ENCODE measurements around the gene NEDD9. TPM values are rescaled to one million over a fixed set of nuclear protein-coding genes. Genes with fewer than 3 reads are reported as not detected.

The NEDD9 gene
- total and polyA plus RNA-seq, 2 of the 13 experiments (the other 11 are each of a cell fraction or from before 2014, with no cell fraction given): 27.1 to 389 TPM

GRCh38 chr6:11237428-11237827 lies 5.0 kb upstream of the NEDD9 start (continued):
- TF ChIP-seq, protein P1, sequence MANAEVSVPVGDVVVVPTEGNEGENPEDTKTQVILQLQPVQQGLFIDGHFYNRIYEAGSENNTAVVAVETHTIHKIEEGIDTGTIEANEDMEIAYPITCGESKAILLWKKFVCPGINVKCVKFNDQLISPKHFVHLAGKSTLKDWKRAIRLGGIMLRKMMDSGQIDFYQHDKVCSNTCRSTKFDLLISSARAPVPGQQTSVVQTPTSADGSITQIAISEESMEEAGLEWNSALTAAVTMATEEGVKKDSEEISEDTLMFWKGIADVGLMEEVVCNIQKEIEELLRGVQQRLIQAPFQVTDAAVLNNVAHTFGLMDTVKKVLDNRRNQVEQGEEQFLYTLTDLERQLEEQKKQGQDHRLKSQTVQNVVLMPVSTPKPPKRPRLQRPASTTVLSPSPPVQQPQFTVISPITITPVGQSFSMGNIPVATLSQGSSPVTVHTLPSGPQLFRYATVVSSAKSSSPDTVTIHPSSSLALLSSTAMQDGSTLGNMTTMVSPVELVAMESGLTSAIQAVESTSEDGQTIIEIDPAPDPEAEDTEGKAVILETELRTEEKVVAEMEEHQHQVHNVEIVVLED (CRISPR knock-in tag; IDR thresholded peaks at IDR 0.05; ENCODE audit: borderline replicate concordance): no peak
- TF ChIP-seq, protein P2, sequence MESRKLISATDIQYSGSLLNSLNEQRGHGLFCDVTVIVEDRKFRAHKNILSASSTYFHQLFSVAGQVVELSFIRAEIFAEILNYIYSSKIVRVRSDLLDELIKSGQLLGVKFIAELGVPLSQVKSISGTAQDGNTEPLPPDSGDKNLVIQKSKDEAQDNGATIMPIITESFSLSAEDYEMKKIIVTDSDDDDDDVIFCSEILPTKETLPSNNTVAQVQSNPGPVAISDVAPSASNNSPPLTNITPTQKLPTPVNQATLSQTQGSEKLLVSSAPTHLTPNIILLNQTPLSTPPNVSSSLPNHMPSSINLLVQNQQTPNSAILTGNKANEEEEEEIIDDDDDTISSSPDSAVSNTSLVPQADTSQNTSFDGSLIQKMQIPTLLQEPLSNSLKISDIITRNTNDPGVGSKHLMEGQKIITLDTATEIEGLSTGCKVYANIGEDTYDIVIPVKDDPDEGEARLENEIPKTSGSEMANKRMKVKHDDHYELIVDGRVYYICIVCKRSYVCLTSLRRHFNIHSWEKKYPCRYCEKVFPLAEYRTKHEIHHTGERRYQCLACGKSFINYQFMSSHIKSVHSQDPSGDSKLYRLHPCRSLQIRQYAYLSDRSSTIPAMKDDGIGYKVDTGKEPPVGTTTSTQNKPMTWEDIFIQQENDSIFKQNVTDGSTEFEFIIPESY (CRISPR knock-in tag; IDR thresholded peaks at IDR 0.05): no peak
- TF ChIP-seq ETS1 (CRISPR knock-in tag; IDR thresholded peaks at IDR 0.05) (no peak), KDM4B (CRISPR knock-in tag; IDR thresholded peaks at IDR 0.05) (no peak), ZNF761 (CRISPR knock-in tag; conservative IDR thresholded peaks at IDR 0.05) (no peak), ZNF329 (CRISPR knock-in tag; IDR thresholded peaks at IDR 0.05; ENCODE audit: low read depth) (no peak), HOXD1 (CRISPR knock-in tag; IDR thresholded peaks at IDR 0.05) (no peak)
- TF ChIP-seq, protein P3, sequence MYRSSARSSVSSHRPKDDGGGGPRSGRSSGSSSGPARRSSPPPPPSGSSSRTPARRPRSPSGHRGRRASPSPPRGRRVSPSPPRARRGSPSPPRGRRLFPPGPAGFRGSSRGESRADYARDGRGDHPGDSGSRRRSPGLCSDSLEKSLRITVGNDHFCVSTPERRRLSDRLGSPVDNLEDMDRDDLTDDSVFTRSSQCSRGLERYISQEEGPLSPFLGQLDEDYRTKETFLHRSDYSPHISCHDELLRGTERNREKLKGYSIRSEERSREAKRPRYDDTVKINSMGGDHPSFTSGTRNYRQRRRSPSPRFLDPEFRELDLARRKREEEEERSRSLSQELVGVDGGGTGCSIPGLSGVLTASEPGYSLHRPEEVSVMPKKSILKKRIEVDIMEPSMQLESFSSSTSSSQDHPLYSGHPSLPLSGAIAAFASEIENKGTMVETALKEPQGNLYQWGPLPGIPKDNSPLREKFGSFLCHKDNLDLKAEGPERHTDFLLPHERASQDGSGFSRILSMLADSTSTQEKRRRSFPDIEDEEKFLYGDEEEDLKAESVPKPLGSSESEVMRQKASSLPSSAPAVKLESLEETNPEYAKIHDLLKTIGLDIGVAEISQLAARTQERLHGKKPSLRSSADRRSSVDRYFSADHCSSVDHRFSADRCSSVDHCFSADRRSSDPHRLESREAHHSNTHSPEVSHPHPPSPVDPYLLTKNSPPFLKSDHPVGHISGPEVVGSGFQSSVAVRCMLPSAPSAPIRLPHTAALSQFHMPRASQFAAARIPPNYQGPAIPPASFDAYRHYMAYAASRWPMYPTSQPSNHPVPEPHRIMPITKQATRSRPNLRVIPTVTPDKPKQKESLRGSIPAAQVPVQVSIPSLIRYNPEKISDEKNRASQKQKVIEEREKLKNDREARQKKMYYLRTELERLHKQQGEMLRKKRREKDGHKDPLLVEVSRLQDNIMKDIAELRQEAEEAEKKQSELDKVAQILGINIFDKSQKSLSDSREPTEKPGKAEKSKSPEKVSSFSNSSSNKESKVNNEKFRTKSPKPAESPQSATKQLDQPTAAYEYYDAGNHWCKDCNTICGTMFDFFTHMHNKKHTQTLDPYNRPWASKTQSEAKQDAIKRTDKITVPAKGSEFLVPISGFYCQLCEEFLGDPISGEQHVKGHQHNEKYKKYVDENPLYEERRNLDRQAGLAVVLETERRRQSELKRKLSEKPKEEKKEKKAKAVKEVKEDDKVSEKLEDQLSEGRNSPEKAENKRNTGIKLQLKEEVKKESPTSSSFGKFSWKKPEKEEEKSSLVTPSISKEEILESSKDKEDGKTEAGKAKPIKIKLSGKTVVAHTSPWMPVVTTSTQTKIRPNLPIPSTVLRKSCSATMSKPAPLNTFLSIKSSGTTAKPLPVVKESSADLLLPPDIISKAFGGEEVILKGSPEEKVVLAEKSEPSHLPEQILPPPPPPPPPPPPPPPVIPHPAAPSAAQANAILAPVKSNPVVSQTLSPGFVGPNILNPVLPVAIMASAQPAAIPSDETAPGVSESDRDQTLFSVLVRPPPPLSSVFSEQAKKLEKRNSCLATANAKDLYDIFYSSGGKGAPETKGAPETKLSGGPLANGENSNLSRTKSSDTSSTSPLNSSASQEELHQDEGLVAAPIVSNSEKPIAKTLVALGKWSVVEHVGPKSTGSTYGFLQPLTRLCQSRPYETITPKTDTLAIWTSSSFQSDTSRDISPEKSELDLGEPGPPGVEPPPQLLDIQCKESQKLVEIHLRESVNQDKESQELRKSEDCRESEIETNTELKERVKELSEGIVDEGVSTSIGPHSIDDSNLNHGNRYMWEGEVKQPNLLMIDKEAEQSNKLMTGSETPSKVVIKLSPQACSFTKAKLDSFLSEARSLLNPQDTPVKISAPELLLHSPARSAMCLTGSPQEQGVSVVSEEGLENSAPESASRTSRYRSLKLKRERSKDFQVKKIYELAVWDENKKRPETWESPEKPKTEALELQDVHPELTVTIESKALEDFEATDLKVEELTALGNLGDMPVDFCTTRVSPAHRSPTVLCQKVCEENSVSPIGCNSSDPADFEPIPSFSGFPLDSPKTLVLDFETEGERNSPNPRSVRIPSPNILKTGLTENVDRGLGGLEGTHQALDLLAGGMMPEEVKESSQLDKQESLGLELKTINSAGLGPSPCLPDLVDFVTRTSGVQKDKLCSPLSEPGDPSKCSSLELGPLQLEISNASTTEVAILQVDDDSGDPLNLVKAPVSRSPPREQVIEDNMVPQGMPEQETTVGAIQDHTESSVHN (CRISPR knock-in tag; IDR thresholded peaks at IDR 0.05): no peak

Measured in HepG2 (cell line).